GM19452 (cell line): ENCODE results near the gene FCGBP.
"Not testable (repeated sequence)": the region's sequence is repeated elsewhere in the genome, so short reads cannot be mapped to it uniquely, and the experiment has no call there.

Experiments
- ATAC-seq: cut with Tn5 transposase; IDR thresholded peaks from one replicate; pipeline ENCODE4 v1.9.1; 2021; ENCODE audit not compliant: unreplicated experiment

The FCGBP gene

GRCh38 chr19:39892506-39892902 lies 41.9 kb downstream of the FCGBP start:
- ATAC-seq = not testable (repeated sequence)

- not testable (repeated sequence) for ATAC-seq
Observed at GRCh38 chr19:39891660-39892505, 42.6 kb downstream of the FCGBP start.

GRCh38 chr19:39890755-39891551 lies 43.5 kb downstream of the FCGBP start:
- ATAC-seq = no peak

- ATAC-seq = not testable (repeated sequence)
Observed at GRCh38 chr19:39889872-39890754, 44.3 kb downstream of the FCGBP start.

GRCh38 chr19:39887456-39887951 lies 46.9 kb downstream of the FCGBP start:
- ATAC-seq = not testable (repeated sequence)

- not testable (repeated sequence) for ATAC-seq
Observed at GRCh38 chr19:39885821-39886554, 48.4 kb downstream of the FCGBP start.

GRCh38 chr19:39884721-39885120 lies 49.7 kb downstream of the FCGBP start:
- not testable (repeated sequence) for ATAC-seq
